Articular chondrocyte of knee joint (primary cell): ENCODE data around the gene NOTUM. TPM values are rescaled to one million over a fixed set of nuclear protein-coding genes. Genes with fewer than 3 reads are reported as not detected.

ENCODE experiments used
- total RNA-seq: library from RNA; depleted of rRNA; stranded (reverse); fragments of >200 nt; gene quantifications from 2 replicates; pipeline ENCODE4 v1.2.3, GENCODE V29; 2012

Gene NOTUM
- total RNA-seq = not detected in 2 replicates

DNA sequence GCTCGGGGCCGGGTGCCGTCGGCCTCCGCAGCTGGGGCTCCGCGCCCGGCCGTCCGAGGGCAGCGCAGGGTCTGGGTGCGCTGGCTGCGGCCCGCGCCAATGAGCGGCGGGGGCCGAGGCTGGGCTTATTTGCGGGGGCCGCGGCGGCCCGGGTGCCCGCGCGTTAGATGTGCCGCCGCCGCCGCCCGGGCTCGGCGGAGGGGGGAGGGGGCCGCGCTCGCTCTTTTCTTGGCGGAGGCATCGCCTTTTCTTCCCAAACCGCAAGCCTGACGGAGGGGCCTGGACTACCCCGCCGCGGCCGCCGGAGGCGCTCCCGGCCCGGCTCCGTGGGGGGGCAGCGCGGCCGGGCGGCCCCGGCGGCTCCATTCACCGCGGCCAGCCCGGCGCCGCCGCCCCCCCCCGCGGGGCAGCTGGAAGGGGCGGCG is at the start of gene NOTUM:
Gene NOTUM, minus strand, starts transcription at position 101 of the 425 bp plus-strand sequence. CDS start 278 bp downstream, outside the sequence.

DNA sequence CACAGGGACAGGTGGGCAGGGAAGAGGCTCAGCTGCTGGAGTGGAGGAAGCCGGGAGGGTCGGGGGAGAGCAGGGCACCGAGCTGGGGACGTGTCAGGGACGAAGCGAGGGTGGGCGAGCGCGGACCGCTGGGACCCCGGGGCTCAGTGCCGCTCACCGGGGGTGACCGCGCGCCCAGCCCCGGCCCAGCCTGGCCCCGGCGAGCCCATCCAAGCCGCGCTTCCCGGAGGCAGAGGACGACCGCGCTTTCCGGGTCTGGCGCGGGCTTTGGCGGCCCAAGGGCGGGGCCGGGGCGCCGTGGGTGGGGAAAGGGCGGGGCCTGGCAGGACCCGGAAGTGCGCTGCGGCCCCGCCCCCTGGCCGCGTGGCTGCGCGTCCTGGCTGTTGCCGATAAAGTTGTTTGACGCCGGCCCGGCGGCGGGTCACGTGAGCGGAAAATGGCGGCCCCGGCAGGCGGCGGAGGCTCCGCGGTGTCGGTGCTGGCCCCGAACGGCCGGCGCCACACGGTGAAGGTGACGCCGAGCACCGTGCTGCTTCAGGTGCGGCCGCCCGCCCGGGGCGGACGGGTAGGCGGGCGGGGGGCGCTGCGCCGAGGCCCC is 16.3 kb upstream of the NOTUM start, which contains the start of gene ASPSCR1:
Gene ASPSCR1, plus strand, starts transcription at position 419 of the 598 bp plus-strand sequence. Its CDS starts 18 bp downstream, at position 437.

DNA sequence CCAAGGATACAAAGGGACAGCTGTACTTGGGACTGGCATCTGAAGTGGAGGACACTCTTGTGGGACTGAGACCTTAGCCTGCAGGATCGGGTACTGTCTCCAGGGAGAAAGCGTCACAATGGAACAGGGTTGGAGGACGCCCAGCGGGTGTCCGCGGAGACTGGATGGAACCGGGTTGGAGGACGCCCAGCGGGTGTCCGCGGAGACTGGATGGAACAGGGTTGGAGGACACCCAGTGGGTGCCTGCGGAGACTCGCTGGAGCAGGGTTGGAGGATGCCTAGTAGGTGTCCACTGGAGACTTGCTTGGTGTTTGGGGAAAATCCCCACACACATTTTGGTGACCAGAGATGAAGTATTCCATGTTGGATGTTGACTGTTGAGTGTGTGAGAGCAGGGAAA is 13.8 kb downstream of the NOTUM start, which contains the start of gene MYADML2:
Gene MYADML2, minus strand, starts transcription at position 45 of the 400 bp plus-strand sequence. CDS start 5,492 bp downstream, outside the sequence.

DNA sequence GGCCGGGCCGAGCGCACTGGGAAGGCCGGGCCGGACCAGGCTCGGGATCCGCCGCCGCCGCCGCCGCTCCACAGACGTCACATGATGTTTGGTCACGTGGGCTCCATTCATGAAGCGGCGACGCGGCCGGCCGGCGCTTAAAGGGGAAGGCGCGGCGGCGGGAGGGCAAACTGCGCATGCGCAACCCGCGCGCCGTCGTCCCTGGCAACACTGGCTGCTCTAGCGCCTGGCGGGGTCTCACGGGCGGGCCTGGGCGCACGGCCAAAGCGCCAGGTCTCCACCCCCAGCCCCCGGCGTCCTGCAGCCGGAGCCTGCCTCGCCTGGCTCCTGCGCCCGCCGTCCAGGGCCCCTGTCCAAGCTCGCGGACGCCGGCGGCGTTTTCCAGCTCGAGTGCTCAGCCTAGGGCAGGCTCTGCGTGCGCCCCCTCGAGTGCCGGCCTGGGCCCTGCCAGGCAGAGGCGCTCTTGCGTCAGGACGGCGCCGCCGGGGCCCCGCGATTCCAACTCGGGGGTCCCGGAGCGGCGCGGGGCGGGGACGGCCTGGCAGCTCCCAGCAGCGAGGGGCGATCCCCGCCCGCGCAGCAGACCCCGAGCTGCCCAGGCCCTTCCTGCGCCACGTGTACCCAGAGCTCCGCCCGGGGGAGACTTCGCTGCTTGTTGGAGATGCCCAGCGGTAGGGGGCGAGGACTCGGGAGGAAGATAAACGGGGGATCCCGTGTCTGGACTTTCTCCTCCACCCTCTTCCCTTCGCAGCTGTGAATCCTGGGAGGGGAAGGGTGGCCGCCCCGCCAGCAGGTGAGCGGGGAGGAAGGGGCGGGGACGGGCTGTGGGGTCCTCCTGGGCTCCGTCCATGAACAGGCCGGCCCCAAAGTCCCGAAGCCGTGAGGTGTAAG is 33.1 kb downstream of the NOTUM start, which contains the start of gene MAFG:
Gene MAFG, minus strand, starts transcription at position 83 of the 891 bp plus-strand sequence. CDS start 4,550 bp downstream, outside the sequence.

DNA sequence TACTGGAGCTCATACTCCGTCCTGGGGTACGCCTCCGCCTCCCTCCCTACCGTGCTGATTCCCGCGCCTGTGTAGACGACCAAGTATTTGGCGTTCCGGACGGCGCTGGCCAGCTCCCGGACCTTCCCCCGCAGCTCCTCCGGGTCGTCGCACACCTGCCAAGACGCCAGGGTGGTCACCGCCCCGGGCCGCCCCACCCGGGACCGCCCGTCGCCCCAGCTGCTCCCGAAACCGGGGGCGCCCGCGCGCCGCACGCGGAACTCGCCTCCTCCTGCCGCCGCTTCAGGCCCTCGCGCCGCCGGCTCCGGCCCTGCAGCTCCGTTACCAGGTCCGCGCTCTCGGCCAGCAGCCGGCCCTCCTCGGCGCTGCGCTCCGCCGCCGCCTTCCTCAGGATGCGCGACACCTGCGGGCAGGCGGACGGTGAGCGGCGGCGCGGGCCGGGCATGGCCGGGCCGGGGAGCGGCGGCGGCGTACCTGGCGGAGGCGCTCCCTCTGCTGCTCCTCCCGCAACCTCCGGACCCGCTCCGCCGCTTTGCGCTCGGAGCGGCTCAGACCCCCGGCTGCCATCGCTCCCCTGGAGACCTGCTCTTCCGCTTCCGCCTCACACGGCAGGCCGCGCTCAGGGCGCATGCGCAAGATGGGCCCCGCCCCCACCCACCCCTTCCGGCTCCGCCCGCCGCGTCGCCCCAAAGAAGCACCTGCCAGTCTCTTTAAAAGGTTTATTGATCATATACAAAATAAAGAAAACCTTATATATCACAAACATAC is 43.2 kb downstream of the NOTUM start, which contains the start of gene SIRT7:
Gene SIRT7, minus strand, starts transcription at position 612 of the 768 bp plus-strand sequence. Its CDS starts 45 bp downstream, at position 567.

DNA sequence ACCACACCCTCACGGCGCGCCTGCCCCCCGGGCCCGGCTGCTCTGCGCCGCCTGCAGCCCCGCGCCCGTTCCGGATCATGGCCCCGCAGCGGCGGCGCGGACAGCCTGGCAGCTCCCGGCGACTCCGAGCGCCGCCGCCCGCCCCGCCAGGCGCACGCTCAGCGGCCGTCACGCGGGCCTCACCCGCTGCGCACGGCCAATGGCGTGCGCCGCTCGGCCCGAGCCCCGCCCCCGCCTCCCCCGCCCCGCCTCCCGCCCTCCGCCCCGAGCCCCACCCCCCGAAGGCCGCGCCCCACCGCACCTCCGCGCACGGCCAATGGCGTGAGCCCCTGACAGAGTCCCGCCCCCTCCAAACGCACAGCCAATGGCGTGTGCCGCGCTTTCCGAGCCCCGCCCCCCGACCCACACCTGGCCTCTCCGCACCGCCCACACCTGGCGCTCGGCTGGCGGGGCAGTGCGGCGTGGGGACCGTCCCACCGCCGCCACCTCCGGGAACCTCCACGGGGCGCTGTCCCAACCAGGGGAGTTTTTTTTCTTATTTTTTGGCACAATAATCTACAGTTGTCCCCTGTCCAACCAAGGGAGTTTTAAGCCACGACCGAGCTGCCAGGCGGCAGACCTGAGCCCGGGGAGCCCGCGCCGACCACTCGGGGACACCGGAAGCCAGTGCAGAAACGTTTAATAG is 49.6 kb downstream of the NOTUM start, which contains the start of gene PCYT2:
Gene PCYT2, minus strand, starts transcription at position 123 of the 685 bp plus-strand sequence. Its CDS starts 44 bp downstream, at position 79.

Other genes with a start within 250 kb of the NOTUM start
- 8.9 and 10.2 TPM in 2 replicates for gene SLC25A10, start 248.9 kb downstream of the NOTUM start, total RNA-seq
- gene GCGR, start 157.0 kb downstream of the NOTUM start, total RNA-seq = not detected in 2 replicates
- 74.4 and 76.3 TPM in 2 replicates for gene MCRIP1, start 127.9 kb downstream of the NOTUM start, total RNA-seq
- gene PPP1R27, start 126.1 kb downstream of the NOTUM start, total RNA-seq = not detected in 2 replicates
- gene P4HB, start 100.7 kb downstream of the NOTUM start, total RNA-seq = 1,029 and 1,052 TPM in 2 replicates
- gene ARHGDIA, start 89.8 kb downstream of the NOTUM start, total RNA-seq = 101 and 134 TPM in 2 replicates
- 73.4 and 74.3 TPM in 2 replicates for gene ALYREF, start 69.6 kb downstream of the NOTUM start, total RNA-seq
- 121 and 124 TPM in 2 replicates for gene ANAPC11, start 69.5 kb downstream of the NOTUM start, total RNA-seq
- gene NPB, start 58.9 kb downstream of the NOTUM start, total RNA-seq = 0.13 and 0.43 TPM in 2 replicates
- gene PCYT2, start 49.8 kb downstream of the NOTUM start, total RNA-seq = 29.8 and 32.8 TPM in 2 replicates
- gene SIRT7, start 43.0 kb downstream of the NOTUM start, total RNA-seq = 15.4 and 15.7 TPM in 2 replicates
- 12.9 and 14.5 TPM in 2 replicates for gene MAFG, start 33.5 kb downstream of the NOTUM start, total RNA-seq
- 64.2 and 98.0 TPM in 2 replicates for gene PYCR1, start 23.9 kb downstream of the NOTUM start, total RNA-seq
- not detected in 2 replicates for gene MYADML2, start 14.0 kb downstream of the NOTUM start, total RNA-seq
- gene ASPSCR1, start 16.4 kb upstream of the NOTUM start, total RNA-seq = 18.8 and 22.2 TPM in 2 replicates
- gene CENPX, start 61.7 kb upstream of the NOTUM start, total RNA-seq = 17.1 and 25.3 TPM in 2 replicates
- 7.5 and 7.7 TPM in 2 replicates for gene LRRC45, start 62.1 kb upstream of the NOTUM start, total RNA-seq
- gene RAC3, start 70.5 kb upstream of the NOTUM start, total RNA-seq = 2.1 and 7.1 TPM in 2 replicates
- gene DCXR, start 76.5 kb upstream of the NOTUM start, total RNA-seq = 31.0 and 31.9 TPM in 2 replicates
- 33.5 and 43.4 TPM in 2 replicates for gene RFNG, start 90.6 kb upstream of the NOTUM start, total RNA-seq
- gene GPS1, start 90.7 kb upstream of the NOTUM start, total RNA-seq = 70.8 and 78.7 TPM in 2 replicates
- gene DUS1L, start 104.6 kb upstream of the NOTUM start, total RNA-seq = 22.8 and 35.9 TPM in 2 replicates
- gene FASN, start 137.0 kb upstream of the NOTUM start, total RNA-seq = 40.9 and 57.5 TPM in 2 replicates